HepG2 (cell line): Measurements from ENCODE around the gene TAP1. TPM values are rescaled to one million over a fixed set of nuclear protein-coding genes. Genes with fewer than 3 reads are reported as not detected.

Source experiments
- ARNTL ChIP-seq: sonication (generic); formaldehyde crosslinking; IDR thresholded peaks from 2 replicates; pipeline ENCODE4 v1.4.0; 2020; ENCODE audit warnings: mild to moderate bottlenecking, missing genetic modification reagents
- ELF1 ChIP-seq: sonication (generic); formaldehyde crosslinking; IDR thresholded peaks from 2 replicates; pipeline ENCODE4 v1.4.0; 2020; ENCODE audit warnings: missing genetic modification reagents
- KLF13 ChIP-seq: sonication (generic); formaldehyde crosslinking; IDR thresholded peaks from 2 replicates; pipeline ENCODE4 v1.4.0; 2020; ENCODE audit warnings: mild to moderate bottlenecking, missing genetic modification reagents
- MATR3 ChIP-seq: sonication (generic); formaldehyde crosslinking; IDR thresholded peaks from 2 replicates; pipeline ENCODE4 v1.4.0; 2020; ENCODE audit warnings: missing genetic modification reagents
- MXD3 ChIP-seq: IDR thresholded peaks from 2 replicates; pipeline ENCODE4 v1.6.1; 2016; ENCODE audit warnings: mild to moderate bottlenecking, missing biosample characterization, missing genetic modification reagents
- PHF5A ChIP-seq: IDR thresholded peaks from one replicate; pipeline ENCODE4 v1.6.1; 2018; ENCODE audit warnings: low read depth, missing genetic modification reagents; ENCODE audit not compliant: unreplicated experiment
- TCF7L2 ChIP-seq: IDR thresholded peaks from 2 replicates; pipeline ENCODE4 v1.6.1; 2011; ENCODE audit warnings: mild to moderate bottlenecking, low read depth, low read length, moderate library complexity
- ZFP41 ChIP-seq: sonication (generic); formaldehyde crosslinking; IDR thresholded peaks from 2 replicates; pipeline ENCODE4 v1.4.0; 2020; ENCODE audit warnings: mild to moderate bottlenecking, missing genetic modification reagents, borderline replicate concordance
- ZMYM3 ChIP-seq: sonication (generic); formaldehyde crosslinking; IDR thresholded peaks from 2 replicates; pipeline ENCODE4 v1.5.1; 2020; ENCODE audit warnings: mild to moderate bottlenecking, missing genetic modification reagents
- ZNF354B ChIP-seq: sonication (generic); formaldehyde crosslinking; IDR thresholded peaks from 2 replicates; pipeline ENCODE4 v1.8.0; 2022; ENCODE audit warnings: mild to moderate bottlenecking, missing genetic modification reagents
- ZNF407 ChIP-seq: sonication (generic); formaldehyde crosslinking; IDR thresholded peaks from one replicate; pipeline ENCODE4 v1.5.1; 2020; ENCODE audit warnings: mild to moderate bottlenecking, missing genetic modification reagents; ENCODE audit errors: not compliant biosample characterization
- ZNF530 ChIP-seq: sonication (generic); formaldehyde crosslinking; IDR thresholded peaks from 2 replicates; pipeline ENCODE4 v1.5.0; 2020; ENCODE audit warnings: low read depth, mild to moderate bottlenecking, missing genetic modification reagents
- ZNF766 ChIP-seq: sonication (generic); formaldehyde crosslinking; IDR thresholded peaks from 2 replicates; pipeline ENCODE4 v1.5.0; 2020; ENCODE audit warnings: missing genetic modification reagents, borderline replicate concordance
- polyA plus RNA-seq, 8 experiments: library from polyadenylated mRNA; depleted of rRNA in 3 of 8; stranded (reverse) in 7 of 8; unstranded in 1 of 8; fragments of >200 nt; fragmentation: Illumina TruSeq in 4 of 8; extraction: Trizol in 4 of 8; gene quantifications; 2 replicates each; pipeline versions ENCODE4 v1.2.1 to v1.2.3, GENCODE V29; 2011 to 2016; ENCODE audit warnings: low read depth in 4 of 8, missing spikeins in 1 of 8, mixed read lengths in 1 of 8; ENCODE audit not compliant: insufficient read depth in 1 of 8
- total RNA-seq, 5 experiments: library from RNA; depleted of rRNA; stranded (reverse); fragments of >200 nt; fragmentation: Illumina TruSeq; extraction: Trizol; gene quantifications; 2 replicates each; pipeline ENCODE4 v1.2.3, GENCODE V29; 2016; ENCODE audit warnings: low read depth in 1 of 5
- TF ChIP-seq, protein P1 (sequence below): sonication (generic); formaldehyde crosslinking; IDR thresholded peaks from 2 replicates; pipeline ENCODE4 v1.8.0; 2022; ENCODE audit warnings: missing genetic modification reagents, mild to moderate bottlenecking, moderate library complexity, borderline replicate concordance
- TF ChIP-seq, protein P2 (sequence below): sonication (generic); formaldehyde crosslinking; IDR thresholded peaks from 2 replicates; pipeline ENCODE4 v1.5.0; 2020; ENCODE audit warnings: missing genetic modification reagents

TAP1 gene
- total and polyA plus RNA-seq, 2 of the 13 experiments (the other 11 are each of a cell fraction or from before 2014, with no cell fraction given), result 31.2 to 52.2 TPM

- peak; percentile 73 for TF ChIP-seq ZMYM3 (CRISPR knock-in tag)
- peak; percentile 82 for TF ChIP-seq ARNTL
- TF ChIP-seq ZNF530, result no peak
- TF ChIP-seq TCF7L2, result no peak
- peak; percentile 11; the same call in 1 of the 2 replicates for TF ChIP-seq ELF1 (CRISPR knock-in tag)
- TF ChIP-seq, protein P1, sequence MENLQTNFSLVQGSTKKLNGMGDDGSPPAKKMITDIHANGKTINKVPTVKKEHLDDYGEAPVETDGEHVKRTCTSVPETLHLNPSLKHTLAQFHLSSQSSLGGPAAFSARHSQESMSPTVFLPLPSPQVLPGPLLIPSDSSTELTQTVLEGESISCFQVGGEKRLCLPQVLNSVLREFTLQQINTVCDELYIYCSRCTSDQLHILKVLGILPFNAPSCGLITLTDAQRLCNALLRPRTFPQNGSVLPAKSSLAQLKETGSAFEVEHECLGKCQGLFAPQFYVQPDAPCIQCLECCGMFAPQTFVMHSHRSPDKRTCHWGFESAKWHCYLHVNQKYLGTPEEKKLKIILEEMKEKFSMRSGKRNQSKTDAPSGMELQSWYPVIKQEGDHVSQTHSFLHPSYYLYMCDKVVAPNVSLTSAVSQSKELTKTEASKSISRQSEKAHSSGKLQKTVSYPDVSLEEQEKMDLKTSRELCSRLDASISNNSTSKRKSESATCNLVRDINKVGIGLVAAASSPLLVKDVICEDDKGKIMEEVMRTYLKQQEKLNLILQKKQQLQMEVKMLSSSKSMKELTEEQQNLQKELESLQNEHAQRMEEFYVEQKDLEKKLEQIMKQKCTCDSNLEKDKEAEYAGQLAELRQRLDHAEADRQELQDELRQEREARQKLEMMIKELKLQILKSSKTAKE (CRISPR knock-in tag), result peak; percentile 39; the same call in 1 of the 2 replicates
- TF ChIP-seq PHF5A (CRISPR knock-in tag), result peak; percentile 88
- TF ChIP-seq MATR3 (CRISPR knock-in tag), result no peak
- TF ChIP-seq KLF13, result no peak
- no peak for TF ChIP-seq ZNF407
- no peak; the same call in 1 of the 2 replicates for TF ChIP-seq ZFP41 (CRISPR knock-in tag)
- TF ChIP-seq MXD3, result peak; percentile 55; the same call in 1 of the 2 replicates
- TF ChIP-seq ZNF354B, result no peak
- TF ChIP-seq ZNF766 (CRISPR knock-in tag), result peak; percentile 65; the same call in 1 of the 2 replicates
- TF ChIP-seq, protein P2, sequence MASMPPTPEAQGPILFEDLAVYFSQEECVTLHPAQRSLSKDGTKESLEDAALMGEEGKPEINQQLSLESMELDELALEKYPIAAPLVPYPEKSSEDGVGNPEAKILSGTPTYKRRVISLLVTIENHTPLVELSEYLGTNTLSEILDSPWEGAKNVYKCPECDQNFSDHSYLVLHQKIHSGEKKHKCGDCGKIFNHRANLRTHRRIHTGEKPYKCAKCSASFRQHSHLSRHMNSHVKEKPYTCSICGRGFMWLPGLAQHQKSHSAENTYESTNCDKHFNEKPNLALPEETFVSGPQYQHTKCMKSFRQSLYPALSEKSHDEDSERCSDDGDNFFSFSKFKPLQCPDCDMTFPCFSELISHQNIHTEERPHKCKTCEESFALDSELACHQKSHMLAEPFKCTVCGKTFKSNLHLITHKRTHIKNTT (CRISPR knock-in tag), result no peak
Measured at GRCh38 chr6:32853541-32854375, at the start of gene TAP1, which contains the start of gene PSMB9 (continued).
